ENCODE measurements around the gene RPL10.
"Not testable (repeated sequence)": the region's sequence is repeated elsewhere in the genome, so short reads cannot be mapped to it uniquely, and the experiment has no call there.

The RPL10 gene

DNA sequence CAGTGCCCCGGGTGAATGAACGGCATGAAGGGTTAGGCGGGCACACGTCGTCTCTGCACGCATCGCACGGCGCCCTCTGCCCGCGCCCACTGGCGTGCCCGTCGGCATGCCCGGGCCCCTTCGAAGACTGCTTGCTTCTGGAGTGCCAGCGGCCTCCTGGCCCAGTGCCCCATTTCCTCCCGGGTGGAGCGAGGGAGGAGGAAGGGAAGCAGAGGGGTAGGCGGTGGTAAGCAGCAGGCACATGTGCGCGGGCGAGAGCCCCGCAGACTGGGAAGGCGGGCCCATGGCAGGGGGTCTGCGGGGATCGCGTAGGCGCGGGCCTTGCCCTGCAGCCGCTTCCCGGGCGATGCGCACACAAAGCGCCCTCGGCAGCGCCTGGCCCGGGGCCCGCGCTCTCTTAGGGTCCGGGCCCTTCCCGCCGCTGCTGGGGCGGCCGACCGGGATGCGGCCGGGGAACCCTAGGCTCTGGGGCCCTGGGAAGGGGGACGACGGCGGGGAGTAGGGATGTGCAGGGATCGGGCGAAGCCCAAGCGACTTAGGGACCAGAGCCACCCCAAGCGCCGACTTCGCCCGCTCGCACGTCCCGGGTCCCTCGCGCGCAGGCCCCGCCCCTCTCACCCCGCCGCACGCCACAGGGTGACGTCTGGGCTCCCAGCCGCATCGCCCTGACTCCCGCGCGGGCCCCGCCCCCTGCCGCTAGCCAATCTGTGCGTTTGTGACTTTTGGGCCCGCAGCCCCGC, 19.9 kb upstream of the RPL10 start:
- DNase-seq (ENCODE audit: low spot score) = no peak

DNA sequence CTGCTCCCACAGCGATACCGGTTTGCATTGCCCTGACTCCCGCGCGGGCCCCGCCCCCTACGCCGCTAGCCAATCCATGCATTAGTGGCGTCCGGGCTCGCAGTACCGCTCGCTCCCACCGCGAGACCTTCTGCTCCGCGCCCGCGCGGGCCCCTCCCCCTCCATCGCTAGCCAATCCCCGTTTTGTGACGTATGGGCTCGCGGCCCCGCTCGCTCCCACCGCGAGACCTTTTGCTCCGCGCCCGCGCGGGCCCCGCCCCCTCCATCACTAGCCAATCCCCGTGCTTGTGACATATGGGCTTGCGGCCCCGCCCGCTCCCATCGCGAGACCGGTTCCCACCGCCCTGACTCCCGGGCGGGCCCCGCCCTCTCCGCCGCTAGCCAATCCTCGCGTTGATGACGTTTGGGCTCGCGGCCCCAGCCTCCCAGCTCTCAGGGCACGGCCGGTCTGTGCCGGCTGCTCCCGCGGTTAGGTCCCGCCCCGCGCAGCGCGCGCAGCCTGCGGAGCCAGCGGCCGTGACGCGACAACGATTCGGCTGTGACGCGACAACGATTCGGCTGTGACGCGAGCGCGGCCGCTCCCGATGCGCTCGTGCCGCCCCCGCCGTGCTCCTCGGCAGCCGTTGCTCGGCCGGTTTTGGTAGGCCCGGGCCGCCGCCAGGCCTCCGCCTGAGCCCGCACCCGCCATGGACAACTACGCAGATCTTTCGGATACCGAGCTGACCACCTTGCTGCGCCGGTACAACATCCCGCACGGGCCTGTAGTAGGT, 19.2 kb upstream of the RPL10 start, which contains the start of gene EMD:
EMD (plus strand) TSS at position 497 of the 770 bp plus-strand sequence; CDS start at position 687, 190 bp downstream.
- DNase-seq (ENCODE audit: low spot score) = peak; percentile 97

DNA sequence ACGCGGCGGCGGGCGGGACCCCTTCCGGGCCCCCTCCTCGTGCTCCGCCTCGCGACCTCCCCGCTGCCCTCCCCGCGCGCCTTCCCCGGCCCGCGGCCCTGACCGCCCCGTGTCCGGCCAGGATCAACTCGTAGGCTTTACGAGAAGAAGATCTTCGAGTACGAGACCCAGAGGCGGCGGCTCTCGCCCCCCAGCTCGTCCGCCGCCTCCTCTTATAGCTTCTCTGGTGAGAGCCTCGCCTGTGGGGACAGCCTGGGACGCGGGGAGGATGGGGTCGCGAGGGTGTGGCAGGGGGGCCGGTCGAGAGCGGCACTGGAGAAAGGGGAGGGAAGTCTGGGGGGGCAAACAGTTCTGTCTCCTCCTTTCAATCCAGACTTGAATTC, 18.6 kb upstream of the RPL10 start:
- no peak for DNase-seq (ENCODE audit: low spot score)

DNA sequence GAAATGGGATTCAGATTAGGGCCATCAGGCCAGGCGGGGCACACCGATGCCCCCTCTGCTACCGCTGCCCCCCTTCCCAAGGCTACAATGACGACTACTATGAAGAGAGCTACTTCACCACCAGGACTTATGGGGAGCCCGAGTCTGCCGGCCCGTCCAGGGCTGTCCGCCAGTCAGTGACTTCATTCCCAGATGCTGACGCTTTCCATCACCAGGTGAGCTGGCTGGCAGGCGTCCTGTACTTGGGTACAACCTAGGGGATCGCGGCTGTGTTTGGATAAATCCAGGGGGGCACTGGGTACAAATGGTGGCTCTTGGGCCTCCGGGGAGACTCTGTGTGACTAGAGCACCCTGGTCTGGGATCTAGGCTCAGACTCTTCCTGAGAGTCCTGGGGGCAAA, 18.0 kb upstream of the RPL10 start:
- no peak for DNase-seq (ENCODE audit: low spot score)

DNA sequence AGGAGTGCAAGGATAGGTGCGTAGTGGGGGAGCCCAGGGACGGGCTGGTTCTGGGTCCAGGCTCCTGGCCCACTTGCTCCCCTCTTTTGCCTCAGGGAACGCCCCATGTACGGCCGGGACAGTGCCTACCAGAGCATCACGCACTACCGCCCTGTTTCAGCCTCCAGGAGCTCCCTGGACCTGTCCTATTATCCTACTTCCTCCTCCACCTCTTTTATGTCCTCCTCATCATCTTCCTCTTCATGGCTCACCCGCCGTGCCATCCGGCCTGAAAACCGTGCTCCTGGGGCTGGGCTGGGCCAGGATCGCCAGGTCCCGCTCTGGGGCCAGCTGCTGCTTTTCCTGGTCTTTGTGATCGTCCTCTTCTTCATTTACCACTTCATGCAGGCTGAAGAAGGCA, 17.4 kb upstream of the RPL10 start:
- no peak for DNase-seq (ENCODE audit: low spot score)

GRCh38 chrX:154381271-154381670, 16.9 kb upstream of the RPL10 start:
- DNase-seq (ENCODE audit: low spot score) = no peak

DNA sequence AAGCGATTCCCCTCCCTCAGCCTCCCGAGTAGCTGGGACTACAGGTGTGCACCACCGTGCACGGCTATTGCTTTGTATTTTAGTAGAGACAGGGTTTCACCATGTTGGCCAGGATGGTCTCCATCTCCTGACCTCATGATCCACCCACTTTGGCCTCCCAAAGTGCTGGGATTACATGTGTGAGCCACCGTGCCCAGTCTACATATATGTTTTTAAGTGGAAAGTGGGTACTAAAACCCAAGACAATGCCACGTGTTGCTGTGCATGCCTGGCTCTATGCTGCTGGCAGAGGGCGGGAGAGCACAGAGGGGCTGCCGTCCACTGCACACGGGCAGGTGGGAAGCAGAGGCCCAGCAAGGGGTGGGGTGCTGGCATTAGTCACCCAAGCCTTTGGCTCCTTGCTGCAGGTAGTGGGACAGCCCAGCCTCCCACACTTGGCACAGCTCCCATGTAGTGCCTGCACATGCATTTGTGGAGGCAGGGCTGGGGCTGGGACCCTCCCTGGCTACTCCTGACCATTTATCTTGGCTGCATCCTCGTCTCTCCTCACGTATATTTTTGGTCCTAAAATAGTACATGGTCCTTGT, 15.6 kb upstream of the RPL10 start:
- DNase-seq (ENCODE audit: low spot score) = no peak

DNA sequence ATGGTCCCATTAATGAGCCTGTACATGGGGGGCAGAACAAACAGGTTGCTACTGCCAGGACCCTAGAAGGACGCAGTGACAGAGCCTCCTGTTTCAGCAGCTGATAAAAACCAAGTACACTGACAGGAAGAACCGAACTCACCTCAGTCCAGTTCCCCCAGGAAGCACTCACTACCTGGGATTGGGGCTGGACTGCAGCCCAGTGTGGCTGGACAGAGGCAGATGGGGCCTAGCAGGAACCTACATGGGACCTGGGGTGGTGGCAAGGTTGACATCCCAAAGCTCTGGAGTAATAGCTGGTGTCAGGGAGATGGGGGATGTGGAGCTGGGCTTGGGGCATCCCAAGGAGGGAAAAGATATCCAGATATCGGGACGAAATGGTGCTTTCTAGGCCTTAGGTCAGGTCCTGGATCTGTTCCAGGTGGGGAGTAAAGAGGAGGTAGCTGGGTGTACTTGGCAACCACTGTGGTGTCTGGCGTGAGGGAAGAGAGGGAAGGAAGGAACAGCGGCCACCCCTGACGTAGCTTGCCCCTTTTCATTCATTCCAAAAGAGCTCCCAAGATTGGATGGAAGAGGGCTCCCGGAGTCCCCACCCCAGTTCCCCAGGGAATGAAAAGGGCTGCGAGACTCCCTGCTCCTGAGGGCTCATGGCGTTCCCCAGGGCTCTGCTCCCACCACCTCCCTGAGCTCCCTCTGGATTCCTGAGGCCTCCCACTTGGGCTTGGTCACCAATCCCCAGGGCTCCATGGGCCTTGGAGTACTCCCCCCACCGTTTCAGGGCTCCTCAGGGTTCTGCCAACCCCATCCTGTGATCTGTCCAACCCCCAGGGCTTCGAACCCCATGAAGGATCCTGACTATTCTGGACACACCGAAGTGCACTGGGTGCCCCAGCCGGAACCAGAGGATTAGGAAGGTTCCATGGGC, 14.6 kb upstream of the RPL10 start:
- no peak for DNase-seq (ENCODE audit: low spot score)

DNA sequence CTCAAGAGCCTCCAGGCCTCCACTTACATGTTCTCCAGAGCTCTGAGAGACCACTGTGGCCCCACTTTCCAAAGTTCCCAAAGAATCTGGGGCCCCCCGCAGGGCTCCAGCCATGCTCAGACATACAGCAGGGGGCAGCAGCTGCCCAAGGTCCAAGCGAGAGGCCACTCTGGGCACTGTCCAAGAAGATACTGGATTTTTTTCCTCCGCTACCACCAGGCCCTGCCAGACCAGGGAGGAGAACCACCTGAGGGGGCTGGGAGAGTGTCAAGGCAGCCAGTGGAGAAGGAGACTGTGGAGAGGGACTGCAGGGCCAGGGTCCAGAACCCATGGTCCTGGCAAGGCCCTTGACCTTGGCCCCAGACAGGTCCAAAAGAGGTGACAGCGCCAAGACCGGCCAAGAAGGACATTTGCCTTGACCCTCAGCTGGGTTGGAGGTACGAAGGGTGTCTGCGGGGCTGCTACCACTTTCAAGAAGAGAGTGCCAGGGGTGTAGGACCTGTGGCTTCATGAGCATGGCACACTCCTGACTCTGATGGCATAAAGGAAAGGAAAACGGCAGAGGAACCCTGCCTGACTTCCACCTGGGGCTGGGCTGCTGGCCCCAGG, 13.8 kb upstream of the RPL10 start:
- DNase-seq (ENCODE audit: low spot score) = no peak

DNA sequence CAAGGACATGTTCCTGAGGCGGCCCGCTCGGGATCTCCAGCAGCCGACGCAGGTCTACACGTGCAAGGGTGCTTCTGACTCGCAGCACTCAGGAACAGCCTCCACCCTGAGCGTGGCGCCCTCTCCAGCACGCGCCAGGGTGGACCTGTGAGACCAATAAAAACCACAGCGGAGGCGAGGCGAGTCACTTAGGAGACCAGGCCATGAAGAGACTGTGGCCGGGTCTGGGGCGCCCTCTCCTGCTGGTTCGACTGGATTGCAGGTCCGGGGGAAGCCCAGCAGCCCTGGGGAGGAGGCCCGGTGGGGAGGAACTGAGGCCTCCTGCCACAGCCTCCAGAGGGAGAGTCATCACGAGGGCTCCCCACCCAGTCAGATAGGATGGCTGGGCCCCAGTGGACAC, 10.1 kb upstream of the RPL10 start:
- not testable (repeated sequence) for DNase-seq (ENCODE audit: low spot score)

DNA sequence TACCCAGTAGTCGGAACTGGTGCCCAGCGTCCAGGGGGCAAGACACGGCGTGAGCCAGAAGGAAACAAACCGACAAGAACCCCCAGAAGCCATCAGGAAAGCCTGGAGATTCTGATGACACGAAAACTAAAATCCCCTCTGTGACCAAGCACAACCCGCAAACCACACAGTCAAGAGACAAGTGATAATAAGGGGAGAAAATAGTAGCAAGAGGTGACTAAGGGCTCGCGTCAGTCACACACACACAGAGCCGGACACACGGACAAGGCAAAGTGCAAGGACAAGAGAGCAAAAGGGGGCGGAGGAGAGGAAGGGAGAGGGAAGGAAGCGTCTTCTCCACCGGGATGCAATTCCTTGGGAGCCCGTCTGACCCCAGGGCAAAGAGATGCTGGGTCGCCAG, 9.5 kb upstream of the RPL10 start:
- DNase-seq (ENCODE audit: low spot score) = not testable (repeated sequence)

DNA sequence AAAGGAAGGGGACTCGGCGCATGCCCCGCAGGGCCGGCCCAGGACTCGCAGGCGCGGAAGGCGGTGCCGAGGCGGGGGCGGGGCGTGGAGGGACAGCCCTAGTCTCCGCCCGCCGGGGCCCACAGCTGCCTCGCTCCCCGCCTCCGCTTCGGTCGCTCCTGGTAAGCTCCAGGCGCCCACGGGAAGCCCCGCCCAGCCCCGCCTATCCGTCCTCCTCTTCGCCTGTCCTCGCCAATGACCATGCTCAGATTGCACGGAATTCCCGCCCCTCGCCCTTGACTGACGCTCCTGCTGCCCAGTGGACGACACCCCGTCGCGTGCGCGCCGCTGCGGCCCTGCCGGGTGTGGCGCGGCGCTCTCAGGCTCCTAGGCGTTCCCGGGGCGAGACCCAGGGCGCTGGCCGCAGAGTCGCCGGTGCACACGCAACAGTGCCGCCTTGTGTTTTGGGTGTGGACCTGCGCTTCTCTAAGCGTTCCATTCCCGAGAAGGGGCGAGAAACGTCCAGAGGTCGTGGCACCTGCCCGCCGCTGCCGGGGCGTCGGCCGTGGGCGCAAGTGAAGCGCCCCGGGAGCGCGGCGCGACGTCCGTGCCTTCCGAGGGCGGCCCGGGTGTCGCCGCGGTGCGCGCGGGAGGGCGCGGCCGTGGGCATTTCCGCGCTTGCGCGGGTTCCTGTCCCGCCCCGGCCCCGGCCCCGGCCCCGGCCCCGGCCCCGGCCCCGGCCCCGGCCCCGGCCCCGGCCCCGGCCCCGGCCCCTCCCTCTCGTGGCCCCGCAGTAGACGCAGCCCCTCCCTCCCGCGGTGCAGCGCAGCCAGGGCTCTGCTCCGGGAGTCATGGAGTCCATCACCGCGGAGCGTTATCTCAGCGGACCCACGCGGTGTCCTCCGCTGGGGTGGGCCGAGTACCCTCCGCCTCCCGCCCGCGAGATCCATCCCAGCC, 8.1 kb upstream of the RPL10 start:
- not testable (repeated sequence) for DNase-seq (ENCODE audit: low spot score)

GRCh38 chrX:154396363-154396762, 1.8 kb upstream of the RPL10 start:
- DNase-seq (ENCODE audit: low spot score) = not testable (repeated sequence)

DNA sequence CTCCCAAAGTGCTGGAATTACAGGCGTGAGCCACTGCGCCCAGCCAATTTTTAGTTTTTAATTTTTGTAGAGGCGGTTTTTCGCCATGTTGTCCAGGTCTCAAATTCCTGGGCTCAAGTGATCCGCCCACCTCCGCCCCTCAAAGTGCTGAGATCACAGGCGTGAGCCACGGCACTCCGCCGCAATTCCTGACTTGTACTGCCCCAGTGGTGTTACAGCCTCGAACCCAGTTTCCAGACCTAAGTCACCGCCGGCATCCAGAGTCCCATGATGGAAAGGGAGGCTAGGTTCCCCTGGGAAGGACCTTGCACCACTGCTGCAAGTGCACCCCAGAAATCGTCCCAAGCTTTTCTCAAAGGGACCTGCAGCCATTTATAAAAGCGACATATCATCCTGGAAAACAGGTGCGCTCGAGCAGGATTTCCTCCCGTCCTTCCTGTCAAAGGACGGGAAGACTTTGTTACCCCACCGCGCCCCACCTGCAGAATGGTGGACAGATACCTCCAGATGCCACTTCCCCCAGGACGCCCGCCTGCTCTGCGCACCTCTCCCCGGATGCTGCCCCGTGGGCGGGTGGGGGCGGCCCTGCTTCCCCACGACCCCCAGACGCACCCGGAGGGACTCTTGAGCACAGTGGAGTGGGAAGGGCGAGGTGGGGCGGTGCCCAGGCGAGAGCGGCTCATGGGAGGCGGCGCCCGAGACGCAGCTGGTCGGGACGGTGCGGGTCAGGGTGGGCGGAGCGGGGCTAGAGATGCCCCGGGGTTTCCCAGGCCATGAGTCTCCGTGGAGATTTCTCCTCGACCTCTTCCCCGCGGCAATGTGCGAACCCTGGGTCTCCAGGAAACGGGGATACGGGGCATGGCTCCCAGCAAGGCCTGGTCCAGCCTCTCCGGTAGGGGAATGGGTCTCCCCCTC, 947 bp upstream of the RPL10 start:
- peak; percentile 61 for DNase-seq (ENCODE audit: low spot score)

DNA sequence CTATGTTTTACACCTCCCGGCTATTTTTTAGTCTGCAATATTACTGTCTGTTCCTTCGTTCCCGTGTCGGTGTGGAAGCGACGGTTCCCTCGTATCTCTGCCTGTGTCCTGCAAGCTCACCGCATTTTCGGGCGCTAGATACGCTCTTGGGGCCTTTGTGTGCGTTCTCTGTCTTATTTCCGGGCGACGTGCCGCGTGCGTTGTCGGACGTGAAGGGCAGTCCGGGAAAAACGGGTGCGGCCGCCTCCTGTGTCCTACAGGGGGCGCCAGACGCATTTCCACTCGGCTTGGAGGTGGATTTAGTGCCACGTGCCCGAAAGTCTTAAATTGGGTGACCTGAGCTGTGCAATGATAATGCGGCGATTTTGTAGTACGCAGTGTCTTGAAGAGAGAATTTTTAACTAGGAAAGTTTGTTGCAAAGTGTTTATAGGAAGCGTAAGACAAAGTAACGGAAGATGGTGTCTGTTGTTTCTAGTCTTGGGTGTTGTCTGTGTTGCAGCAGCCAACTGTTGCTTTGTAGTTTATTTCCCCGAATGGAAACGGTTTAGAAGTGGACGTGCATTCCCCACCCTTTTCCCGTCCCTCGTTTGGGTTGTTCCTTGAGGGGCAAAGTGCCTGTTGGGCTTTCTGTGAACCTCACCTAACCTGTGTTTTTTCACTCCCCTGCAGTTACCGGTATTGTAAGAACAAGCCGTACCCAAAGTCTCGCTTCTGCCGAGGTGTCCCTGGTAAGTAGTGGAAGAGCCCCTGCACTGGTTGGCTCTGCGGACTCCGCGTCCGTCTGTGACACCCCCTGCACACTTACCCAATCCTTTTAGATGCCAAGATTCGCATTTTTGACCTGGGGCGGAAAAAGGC, 720 bp downstream of the RPL10 start:
- DNase-seq (ENCODE audit: low spot score) = peak; percentile 90

DNA sequence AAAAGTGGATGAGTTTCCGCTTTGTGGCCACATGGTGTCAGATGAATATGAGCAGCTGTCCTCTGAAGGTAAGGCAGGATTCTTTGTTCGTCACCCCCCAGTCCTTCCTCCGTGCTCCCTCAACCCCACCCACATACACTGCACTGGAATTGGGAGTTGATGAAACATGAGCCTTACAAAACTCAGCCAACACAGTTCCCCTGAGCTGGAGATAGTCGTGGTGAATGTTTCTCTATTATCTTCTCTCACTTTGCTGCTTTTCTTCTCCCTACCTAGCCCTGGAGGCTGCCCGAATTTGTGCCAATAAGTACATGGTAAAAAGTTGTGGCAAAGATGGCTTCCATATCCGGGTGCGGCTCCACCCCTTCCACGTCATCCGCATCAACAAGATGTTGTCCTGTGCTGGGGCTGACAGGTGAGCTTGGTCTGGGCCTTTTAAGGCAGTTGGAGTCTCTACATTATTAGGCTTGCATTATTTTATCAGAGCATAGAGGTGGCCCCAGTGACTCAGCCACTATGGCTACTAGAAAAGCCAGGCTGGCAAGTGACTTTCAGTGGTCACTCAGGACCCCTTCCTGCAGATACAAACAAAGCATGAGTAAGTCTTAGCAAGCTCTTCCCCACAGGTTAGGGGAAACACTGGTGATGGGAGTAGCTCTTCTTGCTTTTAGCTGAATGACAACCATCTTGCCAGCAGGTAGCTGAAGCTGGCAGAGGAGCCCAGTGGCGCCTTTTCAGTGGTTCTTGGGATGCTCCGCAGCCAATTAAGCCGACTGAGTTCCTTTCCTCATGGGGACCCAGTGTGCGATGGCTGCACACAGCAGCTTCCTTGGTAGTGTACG, 1.6 kb downstream of the RPL10 start:
- peak; percentile 33 for DNase-seq (ENCODE audit: low spot score)

GRCh38 chrX:154400369-154400817, 2.2 kb downstream of the RPL10 start:
- not testable (repeated sequence) for DNase-seq (ENCODE audit: low spot score)

Data from hematopoietic multipotent progenitor cell treated with erythropoietin and hydrocortisone succinate and interleukin-3 and kit ligand, for 17 days (in vitro differentiated cells).